ENCODE measurements around the gene TARM1.
"Not testable (repeated sequence)": the region's sequence is repeated elsewhere in the genome, so short reads cannot be mapped to it uniquely, and the experiment has no call there.

Gene TARM1

GRCh38 chr19:54099190-54099902 lies 18.2 kb upstream of the TARM1 start:
- no peak for DNase-seq

- DNase-seq, result no peak
These were observed 15.5 kb upstream of the TARM1 start for GRCh38 chr19:54096617-54097106.

GRCh38 chr19:54095859-54096616 lies 14.9 kb upstream of the TARM1 start:
- not testable (repeated sequence) for DNase-seq

- DNase-seq, result no peak
These were observed 14.1 kb upstream of the TARM1 start for GRCh38 chr19:54095136-54095858.

DNA sequence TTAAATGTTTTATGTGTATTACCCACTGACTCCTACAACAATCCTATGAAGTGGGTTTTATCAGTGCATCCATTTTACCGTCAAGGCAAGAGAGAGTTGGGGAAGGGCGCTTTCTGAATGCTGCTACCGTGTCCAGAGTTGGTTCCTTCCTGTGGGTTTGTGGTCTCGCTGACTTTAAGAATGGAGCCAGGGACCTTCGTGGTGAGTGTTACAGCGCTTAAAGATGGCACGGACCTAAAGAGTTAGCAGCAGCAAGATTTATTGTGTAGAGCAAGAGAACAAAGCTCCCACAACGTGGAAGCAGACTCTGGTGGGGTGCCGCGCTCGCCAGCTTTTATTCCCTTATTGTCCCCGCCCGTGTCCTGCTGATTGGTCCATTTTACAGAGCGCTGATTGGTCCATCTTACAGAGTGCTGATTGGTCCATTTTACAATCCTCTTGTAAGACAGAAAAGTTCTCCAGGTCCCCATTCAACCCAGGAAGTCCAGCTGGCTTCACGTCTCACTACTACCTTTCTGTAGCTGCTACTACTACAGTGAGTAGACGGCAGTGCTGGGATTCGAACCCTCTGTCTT lies 13.3 kb upstream of the TARM1 start:
- no peak for DNase-seq

DNA sequence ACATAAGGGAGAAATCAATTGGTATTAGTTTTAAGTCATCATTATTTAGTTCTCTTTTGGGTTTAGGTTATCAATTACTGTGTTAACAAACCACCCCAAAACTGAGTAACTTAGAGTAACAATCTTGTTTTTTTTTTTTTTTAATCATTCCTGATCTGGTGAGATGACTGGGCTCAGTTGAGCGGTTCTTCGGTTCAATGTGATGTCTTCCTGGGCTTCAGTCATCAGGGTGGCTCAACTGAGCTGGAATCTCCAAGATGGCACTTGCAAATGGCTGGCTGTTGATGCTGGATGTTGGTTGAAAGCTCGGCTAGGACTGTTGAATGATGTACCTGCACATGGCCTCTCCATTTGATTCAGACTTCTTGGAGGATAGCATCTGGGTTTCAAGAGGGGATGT lies 3.2 kb upstream of the TARM1 start:
- no peak for DNase-seq

GRCh38 chr19:54077334-54077733 lies 3.8 kb downstream of the TARM1 start:
- DNase-seq, result no peak

- no peak for DNase-seq
These were observed 6.3 kb downstream of the TARM1 start for GRCh38 chr19:54074851-54075250.

- DNase-seq, result no peak
These were observed 7.3 kb downstream of the TARM1 start for GRCh38 chr19:54073829-54074228.

GRCh38 chr19:54069470-54069869 lies 11.7 kb downstream of the TARM1 start:
- no peak for DNase-seq

- DNase-seq, result no peak
These were observed 17.6 kb downstream of the TARM1 start, which contains the start of gene VSTM1 for GRCh38 chr19:54063350-54064116. TSS of gene VSTM1 (minus strand) at chr19:54063897. CDS start at chr19:54063777, 120 bp downstream.

DNA sequence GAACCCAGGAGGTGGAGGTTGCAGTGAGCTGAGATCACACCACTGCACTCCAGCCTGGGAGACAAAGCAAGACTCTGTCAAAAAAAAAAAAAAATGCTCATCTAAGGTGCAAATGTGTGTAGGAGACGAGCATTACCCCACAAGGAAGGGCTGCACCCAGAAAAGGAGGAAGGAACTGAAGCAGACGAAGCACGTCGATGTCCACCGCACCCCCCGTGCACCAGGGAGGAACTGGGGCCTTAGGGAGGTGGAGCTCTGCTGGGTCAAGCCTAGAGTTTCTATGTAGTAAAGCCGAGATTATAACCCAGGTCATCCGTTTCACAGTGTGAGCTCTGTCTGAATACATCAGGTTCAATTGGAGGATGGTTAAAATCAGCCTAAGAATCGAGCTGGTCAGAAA lies 18.5 kb downstream of the TARM1 start:
- no peak for DNase-seq

GRCh38 chr19:54047616-54048015 lies 33.5 kb downstream of the TARM1 start:
- no peak for DNase-seq

GRCh38 chr19:54045771-54046170 lies 35.4 kb downstream of the TARM1 start:
- DNase-seq, result no peak

DNA sequence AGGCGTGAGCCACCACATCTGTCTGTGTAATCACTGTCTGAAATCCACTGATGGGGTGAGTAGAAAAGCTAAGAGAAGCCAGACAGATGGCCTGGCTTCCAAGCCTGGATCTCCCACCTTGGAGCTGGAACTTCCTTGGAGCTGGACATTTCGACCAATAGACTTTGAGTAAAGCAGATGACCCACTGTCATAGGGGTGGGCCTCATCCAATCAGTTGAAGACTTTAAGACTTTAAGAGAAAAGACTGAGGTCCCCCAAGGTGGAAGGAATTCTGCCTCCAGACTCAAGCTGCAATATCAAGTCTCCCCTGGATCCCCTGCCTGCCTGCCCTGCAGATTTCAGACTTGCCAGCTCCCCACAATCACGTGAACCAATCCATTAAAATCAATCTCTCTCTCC lies 38.2 kb downstream of the TARM1 start:
- DNase-seq, result no peak

DNA sequence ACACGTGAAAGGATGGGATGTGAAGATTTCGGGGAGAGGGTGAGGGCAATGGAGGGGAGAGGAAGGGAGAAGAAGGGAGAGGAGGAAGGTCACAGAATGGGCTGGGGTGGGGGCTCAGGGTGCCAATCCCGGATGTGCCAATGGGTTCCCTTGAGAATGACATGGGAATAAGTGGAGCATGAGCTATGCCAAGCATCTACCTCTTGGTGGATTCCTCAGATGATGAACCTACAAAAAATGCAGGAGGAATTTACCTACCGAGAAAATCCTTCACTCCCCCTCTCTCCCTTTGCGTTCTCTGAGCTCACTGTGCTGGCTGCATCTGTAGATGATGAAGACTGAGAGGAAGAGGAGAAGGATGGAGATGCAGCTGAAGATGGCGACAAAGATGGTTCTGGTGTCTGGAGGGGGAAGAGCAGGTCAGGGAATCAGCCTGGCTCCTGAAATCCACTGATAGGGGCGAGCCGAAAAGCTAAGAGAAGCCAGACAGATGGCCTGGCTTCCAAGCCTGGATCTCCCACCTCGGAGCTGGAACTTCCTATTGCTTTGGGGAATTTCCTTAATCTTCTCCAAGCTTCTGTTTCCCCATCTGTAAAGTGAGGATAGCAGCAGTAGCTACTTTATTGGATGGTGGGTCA lies 39.1 kb downstream of the TARM1 start:
- DNase-seq, result no peak

DNA sequence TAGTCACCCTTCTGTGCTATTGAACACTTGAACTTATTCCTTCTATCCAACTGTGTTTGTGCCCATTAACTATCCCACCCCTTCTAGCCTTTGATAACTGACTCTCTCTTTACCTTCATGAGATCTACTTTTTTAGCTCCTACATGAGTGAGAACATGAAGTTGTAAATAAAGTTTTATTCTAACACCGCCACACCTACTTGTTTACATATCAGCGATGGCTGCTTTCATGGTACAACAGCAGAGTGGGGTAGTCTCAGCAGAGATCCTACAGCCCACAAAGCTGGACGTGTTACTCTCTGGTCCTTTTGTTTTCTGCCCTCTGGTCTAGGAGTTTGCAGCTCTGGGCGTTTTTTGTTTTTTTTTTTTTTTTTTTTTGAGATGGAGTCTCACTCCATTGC lies 41.2 kb downstream of the TARM1 start:
- no peak for DNase-seq

- DNase-seq, result not testable (repeated sequence)
These were observed 44.6 kb downstream of the TARM1 start for GRCh38 chr19:54036542-54036941.

DNA sequence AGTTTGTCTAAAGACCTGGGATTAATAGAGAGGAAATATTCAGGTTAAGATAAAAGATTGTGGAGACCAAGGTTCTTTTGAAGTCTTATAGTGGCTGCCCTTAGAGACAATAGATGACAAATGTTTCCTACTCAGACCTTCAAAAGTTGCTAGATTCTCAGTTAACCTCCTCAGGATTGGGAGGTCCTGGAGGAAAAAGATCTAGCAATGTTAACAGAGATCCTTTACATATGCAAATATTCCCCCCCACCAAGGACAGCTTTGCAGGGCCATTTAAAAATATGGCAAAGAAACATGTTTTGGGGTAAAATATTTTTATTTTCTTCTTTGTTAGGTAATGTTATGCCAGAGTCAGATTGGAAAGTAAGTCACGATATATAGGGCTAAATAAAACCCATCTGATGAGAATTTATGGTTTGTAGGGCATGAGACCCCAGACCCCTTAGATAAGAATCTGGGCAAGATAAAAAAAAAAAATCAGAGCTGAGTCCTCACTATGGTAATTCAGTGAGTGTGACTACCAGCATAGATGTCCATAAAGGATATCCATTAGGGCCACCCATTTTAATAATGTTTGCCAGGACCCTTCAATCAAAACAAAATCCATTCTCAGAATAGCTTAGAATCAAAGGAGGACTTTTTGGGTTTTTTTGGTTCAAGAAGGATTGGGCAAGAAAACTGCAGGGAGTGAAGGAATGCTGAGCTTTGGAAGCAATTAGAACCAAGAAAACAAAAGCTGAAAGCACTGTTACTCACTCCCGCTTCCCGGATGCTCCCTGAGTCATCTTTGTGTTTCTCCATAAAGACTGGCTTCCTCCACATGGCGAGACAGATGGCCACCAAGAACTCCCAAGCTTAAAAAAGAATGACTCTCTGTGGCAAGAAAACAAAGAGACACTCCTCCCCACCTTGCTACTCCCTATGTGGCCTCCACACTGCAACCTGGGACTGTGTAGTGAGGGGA lies 45.7 kb downstream of the TARM1 start:
- no peak for DNase-seq

DNA sequence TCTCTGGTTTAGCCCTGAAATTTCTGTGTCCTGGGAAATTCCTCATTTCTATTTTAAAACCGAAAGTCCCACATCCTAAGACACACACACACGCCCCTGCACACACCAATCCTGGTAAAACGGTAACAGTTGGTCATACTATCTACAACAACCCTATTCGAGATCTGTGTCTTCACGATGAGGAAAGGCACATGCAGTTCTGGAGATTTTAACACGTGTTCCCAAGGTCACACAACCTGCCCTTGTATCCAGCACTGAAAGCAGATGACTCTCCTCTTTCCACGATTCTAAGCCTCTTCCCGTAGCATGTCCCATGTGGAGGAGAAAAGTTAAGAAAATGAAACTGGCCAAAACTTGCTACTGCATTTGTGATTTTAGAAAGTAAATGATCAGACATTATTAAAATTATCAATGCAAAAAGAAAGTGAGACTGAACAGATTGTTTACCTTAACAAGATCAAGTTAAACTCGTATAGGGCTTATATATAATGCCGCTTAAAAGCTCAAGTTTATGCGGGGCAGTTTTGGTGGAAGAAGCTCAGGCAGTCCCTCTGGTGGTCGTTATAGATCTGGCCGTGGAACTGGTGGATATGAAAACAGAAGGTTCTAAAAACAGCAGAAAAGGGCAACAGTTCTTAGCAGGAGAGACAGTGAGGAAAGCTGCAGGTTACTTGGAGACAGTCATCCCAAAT lies 50.1 kb downstream of the TARM1 start:
- DNase-seq, result no peak
